HEK293 (cell line): ENCODE data around the gene PGP.

Source experiments
- CTCF ChIA-PET: fragments of 350-600 bp; formaldehyde crosslinking; extraction: SDS; loops from one replicate; lab custom pipeline; 2021; ENCODE audit warnings: antibody characterized with exemption; lab: Yijun Ruan, JAX
- POLR2A ChIA-PET: fragments of 300-600 bp; formaldehyde crosslinking; extraction: SDS; loops from one replicate; lab custom pipeline; 2020; ENCODE audit warnings: antibody characterized with exemption, inconsistent platforms; lab: Yijun Ruan, JAX
- H3K27ac ChIP-seq: fragments of 200-500 bp; sonication (Bioruptor generic); 2 replicates; pipeline ENCODE4 v1.5.1; 2014; ENCODE audit warnings: low read depth, low read length, control low read depth, inconsistent platforms; ENCODE audit errors: extremely low read depth
- H3K36me3 ChIP-seq, 2 experiments: fragments of 200-500 bp in 1 of 2; sonication (Bioruptor generic) in 1 of 2; 1 replicate in 1 of 2; 2 replicates in 1 of 2; pipeline ENCODE4 v1.5.1; 2014 to 2017; ENCODE audit warnings: inconsistent platforms in 2 of 2, low read length in 2 of 2; ENCODE audit not compliant: control insufficient read depth in 2 of 2, insufficient read depth in 1 of 2
- H3K4me1 ChIP-seq: fragments of 200-500 bp; sonication (Bioruptor generic); 2 replicates; pipeline ENCODE4 v1.5.1; 2014; ENCODE audit warnings: mild to moderate bottlenecking, low read length, inconsistent platforms; ENCODE audit not compliant: control insufficient read depth, insufficient read depth
- H3K4me3 ChIP-seq: 2 replicates; pipeline ENCODE4 v1.5.1; 2011; ENCODE audit warnings: low read depth, mild to moderate bottlenecking, control low read depth, low read length, moderate library complexity
- H3K9me3 ChIP-seq: fragments of 200-500 bp; sonication (Bioruptor generic); 2 replicates; pipeline ENCODE4 v1.5.1; 2014; ENCODE audit warnings: low read depth, low read length, inconsistent platforms; ENCODE audit not compliant: control insufficient read depth, insufficient read depth
- GLIS1 ChIP-seq: fragments of 450-650 bp; formaldehyde crosslinking; IDR thresholded peaks from 2 replicates; pipeline ENCODE4 v1.5.1; 2016; ENCODE audit warnings: missing biosample characterization, missing genetic modification characterization
- GLIS2 ChIP-seq: fragments of 450-650 bp; formaldehyde crosslinking; IDR thresholded peaks from 2 replicates; pipeline ENCODE4 v1.5.1; 2016; ENCODE audit warnings: missing biosample characterization, missing genetic modification characterization
- HIC1 ChIP-seq: fragments of 450-650 bp; formaldehyde crosslinking; IDR thresholded peaks from 2 replicates; pipeline ENCODE4 v1.5.1; 2016; ENCODE audit warnings: missing biosample characterization, missing genetic modification characterization
- KLF16 ChIP-seq: fragments of 450-650 bp; formaldehyde crosslinking; IDR thresholded peaks from 2 replicates; pipeline ENCODE4 v1.5.1; 2017; ENCODE audit warnings: missing biosample characterization, missing genetic modification characterization
- KLF8 ChIP-seq: fragments of 450-650 bp; formaldehyde crosslinking; IDR thresholded peaks from 2 replicates; pipeline ENCODE4 v1.5.1; 2016; ENCODE audit warnings: missing biosample characterization, missing genetic modification characterization
- MZF1 ChIP-seq: fragments of 450-650 bp; formaldehyde crosslinking; IDR thresholded peaks from 2 replicates; pipeline ENCODE4 v1.5.1; 2017; ENCODE audit warnings: missing biosample characterization, missing genetic modification characterization, borderline replicate concordance
- PATZ1 ChIP-seq: fragments of 450-650 bp; formaldehyde crosslinking; IDR thresholded peaks from 2 replicates; pipeline ENCODE4 v1.5.1; 2016; ENCODE audit warnings: missing biosample characterization, missing genetic modification characterization
- PBX3 ChIP-seq: sonication (generic); formaldehyde crosslinking; IDR thresholded peaks from 2 replicates; pipeline ENCODE4 v1.8.1; 2022; ENCODE audit warnings: mild to moderate bottlenecking, moderate library complexity, missing genetic modification reagents
- PRDM1 ChIP-seq: fragments of 450-650 bp; formaldehyde crosslinking; IDR thresholded peaks from 2 replicates; pipeline ENCODE4; 2016; ENCODE audit warnings: missing biosample characterization, missing genetic modification characterization
- REST ChIP-seq: fragments of 450-650 bp; formaldehyde crosslinking; IDR thresholded peaks from 2 replicates; pipeline ENCODE4 v1.5.1; 2016; ENCODE audit warnings: missing biosample characterization, missing genetic modification characterization
- ZBTB48 ChIP-seq: fragments of 450-650 bp; formaldehyde crosslinking; IDR thresholded peaks from 2 replicates; pipeline ENCODE4 v1.5.1; 2016; ENCODE audit warnings: missing biosample characterization, missing genetic modification characterization
- ZBTB8A ChIP-seq: fragments of 450-650 bp; formaldehyde crosslinking; IDR thresholded peaks from 2 replicates; pipeline ENCODE4 v1.5.1; 2016; ENCODE audit warnings: missing biosample characterization, missing genetic modification characterization
- ZFP37 ChIP-seq: fragments of 450-650 bp; formaldehyde crosslinking; IDR thresholded peaks from 2 replicates; pipeline ENCODE4 v1.5.1; 2016; ENCODE audit warnings: missing biosample characterization, missing genetic modification characterization
- ZNF112 ChIP-seq: fragments of 450-650 bp; formaldehyde crosslinking; IDR thresholded peaks from 2 replicates; pipeline ENCODE4 v1.5.0; 2017; ENCODE audit warnings: missing biosample characterization, missing genetic modification characterization
- ZNF155 ChIP-seq: fragments of 450-650 bp; formaldehyde crosslinking; IDR thresholded peaks from 2 replicates; pipeline ENCODE4 v1.5.1; 2016; ENCODE audit warnings: missing biosample characterization, missing genetic modification characterization
- ZNF16 ChIP-seq: fragments of 450-650 bp; formaldehyde crosslinking; IDR thresholded peaks from 2 replicates; pipeline ENCODE4 v1.5.1; 2016; ENCODE audit warnings: low read depth, missing biosample characterization, missing genetic modification characterization
- ZNF174 ChIP-seq: fragments of 450-650 bp; formaldehyde crosslinking; IDR thresholded peaks from 2 replicates; pipeline ENCODE4 v1.5.0; 2017; ENCODE audit warnings: missing biosample characterization, mild to moderate bottlenecking, missing genetic modification characterization
- ZNF211 ChIP-seq: fragments of 450-650 bp; formaldehyde crosslinking; IDR thresholded peaks from 2 replicates; pipeline ENCODE4 v1.5.1; 2016; ENCODE audit warnings: low read depth, missing biosample characterization, missing genetic modification characterization
- ZNF221 ChIP-seq: fragments of 450-650 bp; formaldehyde crosslinking; IDR thresholded peaks from 2 replicates; pipeline ENCODE4 v1.5.1; 2017; ENCODE audit warnings: missing biosample characterization, missing genetic modification characterization, borderline replicate concordance
- ZNF26 ChIP-seq: fragments of 450-650 bp; formaldehyde crosslinking; IDR thresholded peaks from 2 replicates; pipeline ENCODE4 v1.5.1; 2016; ENCODE audit warnings: missing biosample characterization, missing genetic modification characterization
- ZNF311 ChIP-seq: fragments of 450-650 bp; formaldehyde crosslinking; IDR thresholded peaks from 2 replicates; pipeline ENCODE4 v1.5.1; 2017; ENCODE audit warnings: missing biosample characterization, missing genetic modification characterization, borderline replicate concordance
- ZNF335 ChIP-seq: fragments of 450-650 bp; formaldehyde crosslinking; conservative IDR thresholded peaks from 2 replicates; pipeline ENCODE4 v1.5.1; 2016; ENCODE audit warnings: missing biosample characterization, missing genetic modification characterization
- ZNF394 ChIP-seq: fragments of 450-650 bp; formaldehyde crosslinking; IDR thresholded peaks from 2 replicates; pipeline ENCODE4 v1.5.1; 2016; ENCODE audit warnings: missing biosample characterization, missing genetic modification characterization, mild to moderate bottlenecking, moderate library complexity, borderline replicate concordance
- ZNF404 ChIP-seq: fragments of 450-650 bp; formaldehyde crosslinking; IDR thresholded peaks from 2 replicates; pipeline ENCODE4 v1.5.1; 2017; ENCODE audit warnings: missing biosample characterization, missing genetic modification characterization
- ZNF473 ChIP-seq: fragments of 450-650 bp; formaldehyde crosslinking; IDR thresholded peaks from 2 replicates; pipeline ENCODE4 v1.5.1; 2017; ENCODE audit warnings: missing biosample characterization, missing genetic modification characterization
- ZNF501 ChIP-seq: fragments of 450-650 bp; formaldehyde crosslinking; IDR thresholded peaks from 2 replicates; pipeline ENCODE4 v1.5.1; 2016; ENCODE audit warnings: missing biosample characterization, missing genetic modification characterization
- ZNF544 ChIP-seq: fragments of 450-650 bp; formaldehyde crosslinking; IDR thresholded peaks from 2 replicates; pipeline ENCODE4 v1.5.0; 2017; ENCODE audit warnings: missing biosample characterization, missing genetic modification characterization

The PGP gene

GRCh38 chr16:2238150-2238837 lies 23.7 kb upstream of the PGP start:
- POLR2A ChIA-PET, result interaction anchor here (0.6 to 5.3 kb wide), 9 partner anchors 9 to 83 kb away, joined by 3 to 48 read pairs (median 7); partner anchors contain the start of genes ECI1, MLST8, PGP and TRAF7
- CTCF ChIA-PET, result interaction anchor here (0.5 to 0.8 kb wide), 2 partner anchors 263 to 688 kb away, joined by 3 read pairs; no protein-coding TSS in a partner anchor
- no peak overlapping the region for H3K27ac ChIP-seq
- peaks cover 4% of the 10 kb centered on the region; the same call in 1 of the 2 replicates for H3K4me1 ChIP-seq
- H3K36me3 ChIP-seq, result peaks cover 3 to 50% of the 10 kb centered on the region in 2 experiments; a peak in 2 of 3 replicates
- no peak overlapping the region for H3K4me3 ChIP-seq
- H3K9me3 ChIP-seq, result no peaks in the 10 kb centered on the region
- TF ChIP-seq ZNF112 (tag by site-specific recombination), result no peak
- TF ChIP-seq PBX3 (CRISPR knock-in tag), result no peak
- TF ChIP-seq REST (tag by site-specific recombination), result no peak
- TF ChIP-seq ZNF311, result no peak
- 0 out of 2 replicates have a peak, but pooled peaks have one; percentile 49 for TF ChIP-seq GLIS2
- TF ChIP-seq ZNF211 (tag by site-specific recombination), result no peak
- TF ChIP-seq PRDM1 (tag by site-specific recombination), result no peak
- no peak for TF ChIP-seq ZFP37 (tag by site-specific recombination)
- peak; percentile 67 for TF ChIP-seq HIC1 (tag by site-specific recombination)
- no peak for TF ChIP-seq ZNF16
- TF ChIP-seq ZNF473 (tag by site-specific recombination), result no peak
- no peak for TF ChIP-seq ZNF221 (tag by site-specific recombination)
- TF ChIP-seq KLF16 (tag by site-specific recombination), result no peak
- no peak for TF ChIP-seq MZF1 (tag by site-specific recombination)
- no peak for TF ChIP-seq ZNF155 (tag by site-specific recombination)
- no peak for TF ChIP-seq KLF8 (tag by site-specific recombination)
- peak; percentile 45; the same call in 1 of the 2 replicates for TF ChIP-seq ZBTB8A (tag by site-specific recombination)
- TF ChIP-seq ZNF26 (tag by site-specific recombination), result no peak
- no peak for TF ChIP-seq ZNF394 (tag by site-specific recombination)
- no peak for TF ChIP-seq ZNF404 (tag by site-specific recombination)
- no peak for TF ChIP-seq ZBTB48 (tag by site-specific recombination)
- no peak for TF ChIP-seq ZNF501 (tag by site-specific recombination)
- TF ChIP-seq PATZ1 (tag by site-specific recombination), result peak; percentile 13; the same call in 1 of the 2 replicates
- no peak for TF ChIP-seq ZNF174 (tag by site-specific recombination)
- no peak for TF ChIP-seq ZNF335
- TF ChIP-seq GLIS1, result no peak
- TF ChIP-seq ZNF544 (tag by site-specific recombination), result no peak
